GM12878 (cell line): ENCODE results near the gene ZER1. TPM values are rescaled to one million over a fixed set of nuclear protein-coding genes. Genes with fewer than 3 reads are reported as not detected.

Experiments used
- BCLAF1 ChIP-seq: fragments of 450-650 bp; IDR thresholded peaks from 2 replicates; pipeline ENCODE4 v1.6.1; 2017; ENCODE audit warnings: antibody characterized with exemption, mild to moderate bottlenecking, moderate library complexity
- BHLHE40 ChIP-seq, 2 experiments: fragments of 450-650 bp in 1 of 2; IDR thresholded peaks; 2 replicates each; pipeline ENCODE4 v1.6.1; 2011 to 2017; ENCODE audit warnings: low read depth in 2 of 2, borderline replicate concordance in 1 of 2, improper control_type of control experiment in 1 of 2, low read length in 1 of 2, mild to moderate bottlenecking in 1 of 2
- CBFB ChIP-seq: IDR thresholded peaks from 2 replicates; pipeline ENCODE4 v1.6.1; 2016; ENCODE audit warnings: antibody characterized with exemption, low read depth
- CHD2 ChIP-seq: IDR thresholded peaks from 2 replicates; pipeline ENCODE4 v1.6.1; 2011; ENCODE audit warnings: low read depth, low read length, improper control_type of control experiment, borderline replicate concordance
- ESRRA ChIP-seq: IDR thresholded peaks from 2 replicates; pipeline ENCODE4 v1.6.1; 2012; ENCODE audit warnings: mild to moderate bottlenecking, low read length, improper control_type of control experiment
- ETV6 ChIP-seq, 2 experiments: fragments of 450-650 bp in 1 of 2; IDR thresholded peaks in 1 of 2; conservative IDR thresholded peaks in 1 of 2; 2 replicates each; pipeline ENCODE4 v1.6.1; 2014; ENCODE audit warnings: antibody characterized with exemption in 1 of 2, borderline replicate concordance in 1 of 2, low read depth in 1 of 2, mild to moderate bottlenecking in 1 of 2, moderate library complexity in 1 of 2
- FOXK2 ChIP-seq: fragments of 450-650 bp; IDR thresholded peaks from 2 replicates; pipeline ENCODE4 v1.6.1; 2017; ENCODE audit warnings: mild to moderate bottlenecking, moderate library complexity
- IRF3 ChIP-seq: fragments of 450-650 bp; IDR thresholded peaks from 2 replicates; pipeline ENCODE4 v1.6.1; 2014; ENCODE audit warnings: mild to moderate bottlenecking
- IRF4 ChIP-seq: IDR thresholded peaks from 2 replicates; pipeline ENCODE4 v1.6.1; 2011; ENCODE audit warnings: low read depth, low read length
- NFIC ChIP-seq: IDR thresholded peaks from 2 replicates; pipeline ENCODE4 v1.6.1; 2012; ENCODE audit warnings: low read depth, mild to moderate bottlenecking, inconsistent platforms, low read length, moderate library complexity
- NKRF ChIP-seq: fragments of 450-650 bp; conservative IDR thresholded peaks from 2 replicates; pipeline ENCODE4 v1.6.1; 2017; ENCODE audit warnings: mild to moderate bottlenecking, moderate library complexity
- PBX3 ChIP-seq: IDR thresholded peaks from 2 replicates; pipeline ENCODE4 v1.6.1; 2011; ENCODE audit warnings: mild to moderate bottlenecking, low read depth, low read length, moderate library complexity; ENCODE audit not compliant: insufficient replicate concordance
- SKIL ChIP-seq: fragments of 450-650 bp; IDR thresholded peaks from 2 replicates; pipeline ENCODE4 v1.6.1; 2017; ENCODE audit warnings: mild to moderate bottlenecking, low read depth, inconsistent platforms; ENCODE audit not compliant: poor library complexity, severe bottlenecking
- SUPT20H ChIP-seq: IDR thresholded peaks from 2 replicates; pipeline ENCODE4 v1.6.1; 2011; ENCODE audit warnings: low read depth, mild to moderate bottlenecking, low read length, moderate library complexity, borderline replicate concordance; ENCODE audit not compliant: control insufficient read depth
- polyA plus RNA-seq, 11 experiments: library from polyadenylated mRNA; depleted of rRNA in 4 of 11; unstranded in 6 of 11; stranded (reverse) in 5 of 11; fragments of >200 nt; fragmentation: Nextera tagmentation in 4 of 11; fragmentation: Illumina TruSeq in 1 of 11; extraction: Ambion mirVana in 4 of 11; extraction: Trizol in 1 of 11; gene quantifications; 1 replicate in 1 of 11; 2 replicates in 10 of 11; pipeline versions ENCODE4 v1.2.1 to v1.2.3, GENCODE V29; 2011 to 2016; ENCODE audit warnings: inconsistent platforms in 2 of 11, missing spikeins in 2 of 11, low read depth in 1 of 11
- total RNA-seq, 4 experiments: library from RNA; depleted of rRNA in 3 of 4; stranded (reverse); fragments of >200 nt in 3 of 4; fragmentation: Illumina TruSeq in 1 of 4; extraction: Trizol in 1 of 4; gene quantifications; 2 replicates each; pipeline versions ENCODE4 v1.2.1 to v1.2.3, GENCODE V29; 2013 to 2021

The ZER1 gene
- total and polyA plus RNA-seq, 10 of the 15 experiments (the other 5 are each of a cell fraction or from before 2014, with no cell fraction given), result 0.32 to 16.9 (median 7.9) TPM

GRCh38 chr9:128771745-128772519, at the start of gene ZER1 (continued):
- TF ChIP-seq CHD2, result peak; percentile 71; the same call in 1 of the 2 replicates
- no peak for TF ChIP-seq IRF4
- no peak for TF ChIP-seq BCLAF1
- TF ChIP-seq NKRF, result peak; percentile 78
- peak; percentile 73 for TF ChIP-seq FOXK2
- TF ChIP-seq NFIC, result no peak
- TF ChIP-seq IRF3, result peak; percentile 69
- TF ChIP-seq CBFB, result 0 out of 2 replicates have a peak, but pooled peaks have one; percentile 44
- TF ChIP-seq ESRRA, result 0 out of 2 replicates have a peak, but pooled peaks have one; percentile 42
- peak in 1 of 2 experiments; percentile 26; a peak in 1 of 4 replicates for TF ChIP-seq ETV6 (conservative IDR thresholded peaks at IDR 0.05 in 1 of 2, IDR thresholded peaks at IDR 0.05 in 1 of 2; ENCODE audit: borderline replicate concordance in 1 of 2, low read depth in 1 of 2)
- TF ChIP-seq BHLHE40 (IDR thresholded peaks at IDR 0.05; ENCODE audit: borderline replicate concordance in 1 of 2, low read depth in 2 of 2, low read length in 1 of 2), result peak; percentile 90 to 98
- no peak for TF ChIP-seq SUPT20H
- no peak for TF ChIP-seq SKIL
- peak; percentile 59 for TF ChIP-seq PBX3
